Body of pancreas (tissue), 4 donors: ENCODE data around the gene HORMAD2. TPM values are rescaled to one million over a fixed set of nuclear protein-coding genes. Genes with fewer than 3 reads are reported as not detected.
"Not testable (repeated sequence)": the region's sequence is repeated elsewhere in the genome, so short reads cannot be mapped to it uniquely, and the experiment has no call there.

Experiments
- ATAC-seq: fragments of 150-250 bp; one replicate; pipeline ENCODE4 v1.9.1; 2016
- DNase-seq, 4 donors: peaks; one replicate each; pipeline ENCODE4 v3.0.0-alpha.2; 2019
- H3K27ac ChIP-seq, 4 donors: fragments of 200-600 bp; sonication (generic); 1 replicate in 3 of 4; 2 replicates in 1 of 4; pipeline versions ENCODE4 v1.5.1 to v1.6.1; 2016 to 2019; ENCODE audit warnings: mild to moderate bottlenecking in 1 of 4, mixed read lengths in 1 of 4, moderate library complexity in 1 of 4
- H3K27me3 ChIP-seq, 2 donors: fragments of 200-600 bp; sonication (generic); one replicate each; pipeline ENCODE4 v1.6.0; 2016; ENCODE audit warnings: mild to moderate bottlenecking in 1 of 2
- H3K36me3 ChIP-seq, 2 donors: fragments of 200-600 bp; sonication (generic); replicated peaks in 1 of 2; 2 replicates each; pipeline ENCODE4 v1.5.1; 2016; ENCODE audit warnings: low read depth in 2 of 2; ENCODE audit not compliant: insufficient read depth in 1 of 2
- H3K4me1 ChIP-seq: fragments of 200-600 bp; sonication (generic); one replicate; pipeline ENCODE4 v1.6.0; 2016
- H3K4me3 ChIP-seq, 2 donors: fragments of 200-600 bp; sonication (generic); 1 replicate in 1 of 2; 2 replicates in 1 of 2; pipeline ENCODE4 v1.5.1; 2016 to 2019
- H3K9me3 ChIP-seq, 3 donors: fragments of 200-600 bp; sonication (generic); 1 replicate in 2 of 3; 2 replicates in 1 of 3; pipeline ENCODE4 v1.5.1; 2016
- CTCF ChIP-seq, 7 experiments: fragments of 450-650 bp in 4 of 7; fragments of 200-600 bp in 3 of 7; sonication (generic) in 3 of 7; IDR thresholded peaks; one replicate each; pipeline ENCODE4 v1.5.1; 2016 to 2019; ENCODE audit warnings: antibody characterized with exemption in 7 of 7
- POLR2A ChIP-seq, 3 donors: fragments of 450-650 bp; IDR thresholded peaks; one replicate each; pipeline ENCODE4 v1.6.1; 2016; ENCODE audit warnings: antibody characterized with exemption in 3 of 3, mild to moderate bottlenecking in 2 of 3
- WGBS, 2 donors: methylation state at CpG; one replicate each; pipeline ENCODE4 v1.1.5; 2017; 5-methylcytosine and 5-hydroxymethylcytosine counted together
- intact Hi-C: fragments of 100-400 bp; cut with DNase I; formaldehyde crosslinking; loops from one replicate; pipeline ENCODE4 v1.15.1; 2023
- total RNA-seq, 2 donors: library from RNA; depleted of rRNA; stranded (reverse); fragments of >200 nt; gene quantifications; one replicate each; pipeline ENCODE4 v1.1.0, GENCODE V29; 2016

Gene HORMAD2
- total RNA-seq, 2 donors from 2014 or later, result not detected

- Histone ChIP-seq H3K27me3 (no peaks in the 10 kb centered on the region), H3K27ac (no peak overlapping the region), H3K36me3 (no peaks in the 10 kb centered on the region), H3K4me1 (peaks cover 24% of the 10 kb centered on the region), H3K9me3 (no peaks in the 10 kb centered on the region), H3K4me3 (no peak overlapping the region)
- intact Hi-C loops, result no loop called here
- ATAC-seq, result no peak
- TF ChIP-seq POLR2A (IDR thresholded peaks at IDR 0.05) (no peak), CTCF (IDR thresholded peaks at IDR 0.05) (no peak)
- 81 to 92% methylated on average over 4 of the region's 4 CpGs for WGBS, 2 donors
- DNase-seq, result no peak
Measured at GRCh38 chr22:30198921-30199320, 118.7 kb downstream of the HORMAD2 start.

GRCh38 chr22:30200905-30201304 is 120.6 kb downstream of the HORMAD2 start:
- H3K36me3 ChIP-seq, H3K9me3 ChIP-seq, ATAC-seq, H3K27me3 ChIP-seq, intact Hi-C loops, H3K4me3 ChIP-seq, DNase-seq, H3K27ac ChIP-seq: not testable (repeated sequence)
- H3K4me1 ChIP-seq, result peaks cover 17% of the 10 kb centered on the region
- 91 to 93% methylated on average over 10 of the region's 10 CpGs for WGBS, 2 donors

- 88 to 89% methylated on average over 3 of the region's 3 CpGs for WGBS, 2 donors
- Histone ChIP-seq H3K27ac (no peak overlapping the region), H3K9me3 (no peaks in the 10 kb centered on the region), H3K27me3 (no peaks in the 10 kb centered on the region), H3K36me3 (no peaks in the 10 kb centered on the region), H3K4me3 (no peak overlapping the region), H3K4me1 (peaks cover 18% of the 10 kb centered on the region)
- intact Hi-C loops, result no loop called here
- no peak for DNase-seq
- TF ChIP-seq CTCF (IDR thresholded peaks at IDR 0.05), result no peak
- TF ChIP-seq POLR2A (IDR thresholded peaks at IDR 0.05), result no peak
- ATAC-seq, result no peak
Measured at GRCh38 chr22:30201945-30202344, 121.7 kb downstream of the HORMAD2 start.

GRCh38 chr22:30202531-30203006 is 122.3 kb downstream of the HORMAD2 start:
- WGBS, 2 donors, result 21 to 27% methylated on average over 8 to 9 of the region's 9 CpGs
- H3K4me1 ChIP-seq, result peaks cover 24% of the 10 kb centered on the region
- intact Hi-C loops, result no loop called here
- H3K4me3 ChIP-seq, result no peak overlapping the region
- no peaks in the 10 kb centered on the region for H3K9me3 ChIP-seq
- peak; percentile 26 to 67 (median 58) for DNase-seq
- peak; percentile 27 for ATAC-seq
- TF ChIP-seq CTCF (IDR thresholded peaks at IDR 0.05) (no peak), POLR2A (IDR thresholded peaks at IDR 0.05) (no peak)
- peak overlapping the region; percentile 40 to 63 (median 54) for H3K27ac ChIP-seq
- H3K27me3 ChIP-seq, result no peaks in the 10 kb centered on the region
- no peaks in the 10 kb centered on the region for H3K36me3 ChIP-seq

- Histone ChIP-seq H3K27me3 (no peaks in the 10 kb centered on the region), H3K36me3 (no peaks in the 10 kb centered on the region), H3K4me3 (no peak overlapping the region), H3K9me3 (no peaks in the 10 kb centered on the region), H3K27ac (peak overlapping the region in 1 of 4 donors; percentile 27), H3K4me1 (peaks cover 31% of the 10 kb centered on the region)
- no peak for TF ChIP-seq CTCF (IDR thresholded peaks at IDR 0.05)
- no peak for TF ChIP-seq POLR2A (IDR thresholded peaks at IDR 0.05)
- DNase-seq, result no peak
- intact Hi-C loops, result no loop called here
- 75 to 82% methylated on average over 7 of the region's 7 CpGs for WGBS, 2 donors
- no peak for ATAC-seq
Measured at GRCh38 chr22:30204015-30204741, 123.9 kb downstream of the HORMAD2 start.
